Measurements from ENCODE around the gene PTGR2.

Gene PTGR2

GRCh38 chr14:73823339-73823885, 28.2 kb upstream of the PTGR2 start:
- H3K9me2 ChIP-seq (replicated peaks; ENCODE audit: insufficient read depth, low read length): no peaks in the 10 kb centered on the region
- no peaks in the 10 kb centered on the region for H3K36me3 ChIP-seq (replicated peaks; ENCODE audit: insufficient read depth, low read length)
- no peaks in the 10 kb centered on the region for H3K9me3 ChIP-seq (replicated peaks; ENCODE audit: insufficient read depth, low read length)
- H3K79me2 ChIP-seq (ENCODE audit: low read length): no peaks in the 10 kb centered on the region
- H3F3A ChIP-seq (ENCODE audit: insufficient read depth, low read length): no peaks in the 10 kb centered on the region
- no peak for TF ChIP-seq EZH2 (optimal IDR thresholded peaks at IDR 0.05; ENCODE audit: low read depth, low read length)
- no peak for TF ChIP-seq EZH2phosphoT487 (IDR thresholded peaks at IDR 0.05; ENCODE audit: low read length)
- TF ChIP-seq CTCF (IDR thresholded peaks at IDR 0.05; ENCODE audit: low read length): no peak
- no peaks in the 10 kb centered on the region for H4K20me1 ChIP-seq (ENCODE audit: insufficient read depth, low read length)
- H2AFZ ChIP-seq (ENCODE audit: low read length): no peak overlapping the region
- no peaks in the 10 kb centered on the region for H3K4me1 ChIP-seq (ENCODE audit: low read length)
- no peaks in the 10 kb centered on the region for H3K27me3 ChIP-seq (replicated peaks; ENCODE audit: insufficient read depth, low read length)
- no peak overlapping the region for H3K27ac ChIP-seq (ENCODE audit: low read length)
- H3K4me3 ChIP-seq (ENCODE audit: low read length): no peak overlapping the region
- no peak for DNase-seq
- H3K4me2 ChIP-seq (ENCODE audit: low read depth, low read length): no peak overlapping the region
- H3K9ac ChIP-seq (ENCODE audit: low read length): no peak overlapping the region

GRCh38 chr14:73824127-73824526, 27.5 kb upstream of the PTGR2 start:
- TF ChIP-seq EZH2phosphoT487 (IDR thresholded peaks at IDR 0.05; ENCODE audit: low read length): no peak
- TF ChIP-seq CTCF (IDR thresholded peaks at IDR 0.05; ENCODE audit: low read length): no peak
- no peak for TF ChIP-seq EZH2 (optimal IDR thresholded peaks at IDR 0.05; ENCODE audit: low read depth, low read length)
- no peak for DNase-seq
- Histone ChIP-seq H3K4me1 (ENCODE audit: low read length) (no peaks in the 10 kb centered on the region), H2AFZ (ENCODE audit: low read length) (no peak overlapping the region), H3K9me2 (replicated peaks; ENCODE audit: insufficient read depth, low read length) (no peaks in the 10 kb centered on the region), H3K27ac (ENCODE audit: low read length) (no peak overlapping the region), H3K36me3 (replicated peaks; ENCODE audit: insufficient read depth, low read length) (no peaks in the 10 kb centered on the region), H4K20me1 (ENCODE audit: insufficient read depth, low read length) (no peaks in the 10 kb centered on the region), H3K79me2 (ENCODE audit: low read length) (no peaks in the 10 kb centered on the region), H3K4me3 (ENCODE audit: low read length) (no peak overlapping the region), H3K9ac (ENCODE audit: low read length) (no peak overlapping the region), H3F3A (ENCODE audit: insufficient read depth, low read length) (no peaks in the 10 kb centered on the region), H3K9me3 (replicated peaks; ENCODE audit: insufficient read depth, low read length) (no peaks in the 10 kb centered on the region), H3K27me3 (replicated peaks; ENCODE audit: insufficient read depth, low read length) (no peaks in the 10 kb centered on the region), H3K4me2 (ENCODE audit: low read depth, low read length) (no peak overlapping the region)

GRCh38 chr14:73824536-73824935, 27.1 kb upstream of the PTGR2 start:
- H3F3A ChIP-seq (ENCODE audit: insufficient read depth, low read length): no peaks in the 10 kb centered on the region
- no peaks in the 10 kb centered on the region for H3K9me3 ChIP-seq (replicated peaks; ENCODE audit: insufficient read depth, low read length)
- no peaks in the 10 kb centered on the region for H3K9me2 ChIP-seq (replicated peaks; ENCODE audit: insufficient read depth, low read length)
- no peak for TF ChIP-seq CTCF (IDR thresholded peaks at IDR 0.05; ENCODE audit: low read length)
- TF ChIP-seq EZH2 (optimal IDR thresholded peaks at IDR 0.05; ENCODE audit: low read depth, low read length): no peak
- TF ChIP-seq EZH2phosphoT487 (IDR thresholded peaks at IDR 0.05; ENCODE audit: low read length): no peak
- H3K27me3 ChIP-seq (replicated peaks; ENCODE audit: insufficient read depth, low read length): no peaks in the 10 kb centered on the region
- no peaks in the 10 kb centered on the region for H4K20me1 ChIP-seq (ENCODE audit: insufficient read depth, low read length)
- no peak overlapping the region for H2AFZ ChIP-seq (ENCODE audit: low read length)
- H3K4me2 ChIP-seq (ENCODE audit: low read depth, low read length): no peak overlapping the region
- no peaks in the 10 kb centered on the region for H3K4me1 ChIP-seq (ENCODE audit: low read length)
- no peak overlapping the region for H3K9ac ChIP-seq (ENCODE audit: low read length)
- no peaks in the 10 kb centered on the region for H3K36me3 ChIP-seq (replicated peaks; ENCODE audit: insufficient read depth, low read length)
- no peak overlapping the region for H3K4me3 ChIP-seq (ENCODE audit: low read length)
- H3K27ac ChIP-seq (ENCODE audit: low read length): no peak overlapping the region
- no peak for DNase-seq
- no peaks in the 10 kb centered on the region for H3K79me2 ChIP-seq (ENCODE audit: low read length)
